Measurements from ENCODE around the gene CORO2B. TPM values are rescaled to one million over a fixed set of nuclear protein-coding genes. Genes with fewer than 3 reads are reported as not detected.

The CORO2B gene
- total and polyA plus RNA-seq, 10 donors: 0.93 to 8.8 (median 3.6) TPM

DNA sequence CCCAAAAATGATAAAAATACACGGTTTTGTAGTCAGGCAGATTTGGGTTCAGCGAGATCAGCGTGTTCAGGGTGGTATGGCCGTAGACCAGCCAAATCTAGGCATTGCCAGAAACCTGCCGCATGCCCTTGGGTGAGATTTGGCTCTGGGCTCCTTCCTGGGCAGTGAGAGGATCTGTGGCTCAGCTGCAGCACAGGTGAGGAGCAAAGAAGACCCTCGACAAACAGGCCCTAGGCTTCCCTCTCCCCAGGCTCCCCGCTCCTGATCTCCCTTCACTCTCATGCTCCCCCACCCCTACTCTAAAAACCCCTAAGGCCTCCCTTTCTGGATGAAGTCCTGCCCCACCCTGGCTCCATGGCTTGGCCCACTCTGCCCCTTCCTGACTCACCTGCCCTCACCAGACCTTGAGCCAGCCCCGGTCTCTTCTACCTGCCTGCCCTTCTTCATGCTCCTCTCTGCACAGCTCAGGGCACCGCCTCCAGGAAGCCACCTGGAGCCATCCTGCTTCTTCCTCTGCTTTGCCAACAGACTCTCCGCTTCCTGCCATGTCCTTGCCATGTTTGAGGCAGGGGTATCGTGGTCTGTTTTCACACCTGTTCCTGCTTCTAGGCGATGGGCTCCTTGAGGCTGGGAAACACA is 88.1 kb downstream of the CORO2B start:
- Histone ChIP-seq H3K27ac (no peak overlapping the region), H3K9me3 (peaks cover 0 to 4% (median 0%) of the 10 kb centered on the region in 8 donors), H3K4me3 (no peak overlapping the region), H3K36me3 (no peaks in the 10 kb centered on the region), H3K27me3 (replicated peaks in 1 of 7) (no peaks in the 10 kb centered on the region), H3K4me1 (peaks cover 0 to 16% (median 7%) of the 10 kb centered on the region in 6 donors)
- intact Hi-C loops (cut with DNase I; ENCODE audit: low total_unique reads): no loop called here
- DNase-seq: peak; percentile 42
- TF ChIP-seq POLR2AphosphoS5 (IDR thresholded peaks at IDR 0.05) (no peak), POLR2A (IDR thresholded peaks at IDR 0.05) (no peak)
- TF ChIP-seq, protein P1, sequence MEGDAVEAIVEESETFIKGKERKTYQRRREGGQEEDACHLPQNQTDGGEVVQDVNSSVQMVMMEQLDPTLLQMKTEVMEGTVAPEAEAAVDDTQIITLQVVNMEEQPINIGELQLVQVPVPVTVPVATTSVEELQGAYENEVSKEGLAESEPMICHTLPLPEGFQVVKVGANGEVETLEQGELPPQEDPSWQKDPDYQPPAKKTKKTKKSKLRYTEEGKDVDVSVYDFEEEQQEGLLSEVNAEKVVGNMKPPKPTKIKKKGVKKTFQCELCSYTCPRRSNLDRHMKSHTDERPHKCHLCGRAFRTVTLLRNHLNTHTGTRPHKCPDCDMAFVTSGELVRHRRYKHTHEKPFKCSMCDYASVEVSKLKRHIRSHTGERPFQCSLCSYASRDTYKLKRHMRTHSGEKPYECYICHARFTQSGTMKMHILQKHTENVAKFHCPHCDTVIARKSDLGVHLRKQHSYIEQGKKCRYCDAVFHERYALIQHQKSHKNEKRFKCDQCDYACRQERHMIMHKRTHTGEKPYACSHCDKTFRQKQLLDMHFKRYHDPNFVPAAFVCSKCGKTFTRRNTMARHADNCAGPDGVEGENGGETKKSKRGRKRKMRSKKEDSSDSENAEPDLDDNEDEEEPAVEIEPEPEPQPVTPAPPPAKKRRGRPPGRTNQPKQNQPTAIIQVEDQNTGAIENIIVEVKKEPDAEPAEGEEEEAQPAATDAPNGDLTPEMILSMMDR (IDR thresholded peaks at IDR 0.05 in 8 of 11, conservative IDR thresholded peaks at IDR 0.05 in 3 of 11): no peak
- 65 to 78% (median 70%) methylated on average over 12 of the region's 12 CpGs for WGBS, 5 donors

- TF ChIP-seq POLR2A (IDR thresholded peaks at IDR 0.05) (no peak), POLR2AphosphoS5 (IDR thresholded peaks at IDR 0.05) (no peak)
- TF ChIP-seq, protein P1 (IDR thresholded peaks at IDR 0.05 in 8 of 11, conservative IDR thresholded peaks at IDR 0.05 in 3 of 11): no peak
- H3K4me3 ChIP-seq: no peak overlapping the region
- intact Hi-C loops (cut with DNase I; ENCODE audit: low total_unique reads): no loop called here
- H3K4me1 ChIP-seq: peaks cover 0 to 16% (median 7%) of the 10 kb centered on the region in 6 donors
- H3K9me3 ChIP-seq: peaks cover 0 to 4% (median 0%) of the 10 kb centered on the region in 8 donors
- H3K36me3 ChIP-seq: no peaks in the 10 kb centered on the region
- whole genome bisulfite sequencing, 5 donors: 81 to 92% (median 88%) methylated on average over 18 of the region's 18 CpGs
- H3K27me3 ChIP-seq (replicated peaks in 1 of 7): peaks cover 0 to 7% (median 0%) of the 10 kb centered on the region in 7 donors
- H3K27ac ChIP-seq: no peak overlapping the region
- DNase-seq: peak; percentile 61
Observed at GRCh38 chr15:68667800-68668625, 89.2 kb downstream of the CORO2B start.

GRCh38 chr15:68668926-68669600 is 90.3 kb downstream of the CORO2B start:
- Histone ChIP-seq H3K4me3 (no peak overlapping the region), H3K36me3 (no peaks in the 10 kb centered on the region), H3K9me3 (peaks cover 0 to 1% (median 0%) of the 10 kb centered on the region in 8 donors), H3K27ac (no peak overlapping the region), H3K27me3 (replicated peaks in 1 of 7) (peaks cover 0 to 17% (median 0%) of the 10 kb centered on the region in 7 donors), H3K4me1 (peaks cover 2 to 26% (median 11%) of the 10 kb centered on the region in 6 donors)
- WGBS, 5 donors: 66 to 79% (median 74%) methylated on average over 11 of the region's 11 CpGs
- TF ChIP-seq, protein P1 (IDR thresholded peaks at IDR 0.05 in 8 of 11, conservative IDR thresholded peaks at IDR 0.05 in 3 of 11): no peak
- intact Hi-C loops (cut with DNase I; ENCODE audit: low total_unique reads): no loop called here
- DNase-seq: peak; percentile 55
